ENCODE data around the gene TSHZ2. TPM values are rescaled to one million over a fixed set of nuclear protein-coding genes. Genes with fewer than 3 reads are reported as not detected.

TSHZ2 gene
- total and polyA plus RNA-seq, 9 of the 15 experiments (the other 6 are each of a cell fraction or from before 2014, with no cell fraction given): 0.03 to 0.20 (median 0.05) TPM; not detected in 4

GRCh38 chr20:53215166-53215565 lies 243.0 kb downstream of the TSHZ2 start (continued):
- TF ChIP-seq SFPQ (IDR thresholded peaks at IDR 0.05; ENCODE audit: low read depth, low read length) (no peak), ZHX1 (conservative IDR thresholded peaks at IDR 0.05; ENCODE audit: low read length) (no peak), ZNF780A (CRISPR knock-in tag; IDR thresholded peaks at IDR 0.05) (no peak), NELFE (IDR thresholded peaks at IDR 0.05; ENCODE audit: insufficient read depth, insufficient read length) (no peak)
- TF ChIP-seq, protein P1, sequence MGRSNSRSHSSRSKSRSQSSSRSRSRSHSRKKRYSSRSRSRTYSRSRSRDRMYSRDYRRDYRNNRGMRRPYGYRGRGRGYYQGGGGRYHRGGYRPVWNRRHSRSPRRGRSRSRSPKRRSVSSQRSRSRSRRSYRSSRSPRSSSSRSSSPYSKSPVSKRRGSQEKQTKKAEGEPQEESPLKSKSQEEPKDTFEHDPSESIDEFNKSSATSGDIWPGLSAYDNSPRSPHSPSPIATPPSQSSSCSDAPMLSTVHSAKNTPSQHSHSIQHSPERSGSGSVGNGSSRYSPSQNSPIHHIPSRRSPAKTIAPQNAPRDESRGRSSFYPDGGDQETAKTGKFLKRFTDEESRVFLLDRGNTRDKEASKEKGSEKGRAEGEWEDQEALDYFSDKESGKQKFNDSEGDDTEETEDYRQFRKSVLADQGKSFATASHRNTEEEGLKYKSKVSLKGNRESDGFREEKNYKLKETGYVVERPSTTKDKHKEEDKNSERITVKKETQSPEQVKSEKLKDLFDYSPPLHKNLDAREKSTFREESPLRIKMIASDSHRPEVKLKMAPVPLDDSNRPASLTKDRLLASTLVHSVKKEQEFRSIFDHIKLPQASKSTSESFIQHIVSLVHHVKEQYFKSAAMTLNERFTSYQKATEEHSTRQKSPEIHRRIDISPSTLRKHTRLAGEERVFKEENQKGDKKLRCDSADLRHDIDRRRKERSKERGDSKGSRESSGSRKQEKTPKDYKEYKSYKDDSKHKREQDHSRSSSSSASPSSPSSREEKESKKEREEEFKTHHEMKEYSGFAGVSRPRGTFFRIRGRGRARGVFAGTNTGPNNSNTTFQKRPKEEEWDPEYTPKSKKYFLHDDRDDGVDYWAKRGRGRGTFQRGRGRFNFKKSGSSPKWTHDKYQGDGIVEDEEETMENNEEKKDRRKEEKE (IDR thresholded peaks at IDR 0.05; ENCODE audit: borderline replicate concordance in 1 of 2, control insufficient read depth in 1 of 2, low read depth in 2 of 2, low read length in 1 of 2): no peak
